Testis (tissue), 3 donors: ENCODE data around the gene DPYD. TPM values are rescaled to one million over a fixed set of nuclear protein-coding genes. Genes with fewer than 3 reads are reported as not detected.

Experiments used
- DNase-seq: peaks from one replicate; pipeline ENCODE4 v3.0.0-alpha.2; 2019
- H3K27ac ChIP-seq, 2 donors: fragments of 200-600 bp; sonication (generic); one replicate each; pipeline ENCODE4 v1.5.1; 2019
- H3K27me3 ChIP-seq: fragments of 200-600 bp; sonication (generic); one replicate; pipeline ENCODE4 v1.5.1; 2019
- H3K36me3 ChIP-seq: fragments of 200-600 bp; sonication (generic); one replicate; pipeline ENCODE4 v1.5.1; 2017; ENCODE audit warnings: low read depth; ENCODE audit errors: missing control alignments
- H3K4me1 ChIP-seq: fragments of 200-600 bp; sonication (generic); one replicate; pipeline ENCODE4 v1.5.1; 2019
- H3K4me3 ChIP-seq, 2 donors: fragments of 200-600 bp; sonication (generic); one replicate each; pipeline ENCODE4 v1.5.1; 2017 to 2019
- H3K9me3 ChIP-seq: fragments of 200-600 bp; sonication (generic); one replicate; pipeline ENCODE4 v1.5.1; 2017
- CTCF ChIP-seq, 3 experiments: fragments of 450-650 bp in 2 of 3; fragments of 200-600 bp in 1 of 3; sonication (generic) in 1 of 3; IDR thresholded peaks; one replicate each; pipeline ENCODE4 v1.5.1; 2016 to 2019; ENCODE audit warnings: antibody characterized with exemption in 3 of 3, mild to moderate bottlenecking in 2 of 3, moderate library complexity in 1 of 3
- POLR2A ChIP-seq: fragments of 450-650 bp; IDR thresholded peaks from one replicate; pipeline ENCODE4 v1.6.1; 2017; ENCODE audit warnings: antibody characterized with exemption, mild to moderate bottlenecking, moderate library complexity
- WGBS, 2 donors: methylation state at CpG; one replicate each; pipeline ENCODE4 v1.1.5; 2018; 5-methylcytosine and 5-hydroxymethylcytosine counted together
- intact Hi-C: fragments of 100-400 bp; cut with DNase I; formaldehyde crosslinking; loops from one replicate; pipeline ENCODE4 v1.15.1; 2023; ENCODE audit warnings: low total_unique reads
- polyA plus RNA-seq: library from polyadenylated mRNA; stranded (reverse); fragments of 350-450 nt; fragmentation: Illumina TruSeq; extraction: RNeasy Lipid Tissue Mini Kit (QIAGEN cat#74804); gene quantifications from one replicate; pipeline ENCODE4 v1.2.3, GENCODE V29; 2014; ENCODE audit warnings: low read depth, low replicate concordance; ENCODE audit not compliant: insufficient read depth
- total RNA-seq, 2 donors: library from RNA; depleted of rRNA; stranded (reverse); fragments of >200 nt; gene quantifications; one replicate each; pipeline ENCODE4 v1.2.3, GENCODE V29; 2016

DPYD gene
- total and polyA plus RNA-seq, 3 donors from 2014 or later: 6.7 to 14.7 (median 11.5) TPM

GRCh38 chr1:97384294-97384968 lies 536.4 kb downstream of the DPYD start:
- intact Hi-C loops: no loop called here
- 88 to 94% methylated on average over 5 of the region's 5 CpGs for WGBS, 2 donors

GRCh38 chr1:97383797-97384196 lies 537.0 kb downstream of the DPYD start:
- 96% methylated on average over 4 of the region's 4 CpGs for WGBS, 2 donors
- intact Hi-C loops: no loop called here
- TF ChIP-seq CTCF (IDR thresholded peaks at IDR 0.05) (no peak), POLR2A (no peak)

More at GRCh38 chr1:97384294-97384968, 536.4 kb downstream of the DPYD start:
- no peaks in the 10 kb centered on the region for H3K27me3 ChIP-seq
- no peak for TF ChIP-seq POLR2A
- no peak for TF ChIP-seq CTCF (IDR thresholded peaks at IDR 0.05)
- no peak for DNase-seq
- no peak overlapping the region for H3K27ac ChIP-seq
- no peaks in the 10 kb centered on the region for H3K36me3 ChIP-seq
- H3K4me1 ChIP-seq: no peaks in the 10 kb centered on the region
- no peak overlapping the region for H3K4me3 ChIP-seq
- H3K9me3 ChIP-seq: no peaks in the 10 kb centered on the region

GRCh38 chr1:97382206-97382605 lies 538.6 kb downstream of the DPYD start:
- intact Hi-C loops: no loop called here
- 92 to 100% methylated on average over 1 of the region's 1 CpG for WGBS, 2 donors

More at GRCh38 chr1:97383797-97384196, 537.0 kb downstream of the DPYD start:
- no peak for DNase-seq
- Histone ChIP-seq H3K27me3 (no peaks in the 10 kb centered on the region), H3K27ac (no peak overlapping the region), H3K4me1 (no peaks in the 10 kb centered on the region), H3K4me3 (no peak overlapping the region), H3K36me3 (no peaks in the 10 kb centered on the region), H3K9me3 (no peaks in the 10 kb centered on the region)

GRCh38 chr1:97379387-97380075 lies 541.3 kb downstream of the DPYD start:
- TF ChIP-seq CTCF (IDR thresholded peaks at IDR 0.05): no peak
- no peak for TF ChIP-seq POLR2A
- 92 to 93% methylated on average over 4 of the region's 4 CpGs for WGBS, 2 donors
- H3K4me1 ChIP-seq: no peaks in the 10 kb centered on the region
- no peak overlapping the region for H3K4me3 ChIP-seq
- intact Hi-C loops: no loop called here
- no peak overlapping the region for H3K27ac ChIP-seq
- no peak for DNase-seq
- no peaks in the 10 kb centered on the region for H3K9me3 ChIP-seq
- no peaks in the 10 kb centered on the region for H3K36me3 ChIP-seq
- no peaks in the 10 kb centered on the region for H3K27me3 ChIP-seq

More at GRCh38 chr1:97382206-97382605, 538.6 kb downstream of the DPYD start:
- DNase-seq: no peak
- Histone ChIP-seq H3K27me3 (no peaks in the 10 kb centered on the region), H3K4me3 (no peak overlapping the region), H3K9me3 (no peaks in the 10 kb centered on the region), H3K36me3 (no peaks in the 10 kb centered on the region), H3K4me1 (no peaks in the 10 kb centered on the region), H3K27ac (no peak overlapping the region)
- TF ChIP-seq POLR2A (no peak), CTCF (IDR thresholded peaks at IDR 0.05) (no peak)
